M059J (cell line): ENCODE data around the gene HPCAL1. TPM values are rescaled to one million over a fixed set of nuclear protein-coding genes. Genes with fewer than 3 reads are reported as not detected.
A peak's percentile ranks its signal among the peaks of the same experiment; 100 is the strongest.

Source experiments
- DNase-seq: peaks from one replicate; pipeline ENCODE4 v3.0.0-alpha.2; 2012; ENCODE audit warnings: low read depth
- total RNA-seq: library from RNA; depleted of rRNA; stranded (reverse); fragments of >200 nt; shearing (Covaris generic); gene quantifications from 2 replicates; pipeline ENCODE4 v1.2.3, GENCODE V29; 2014

Gene HPCAL1
- total RNA-seq, 1 experiment from 2014 or later, result 267 TPM

DNA sequence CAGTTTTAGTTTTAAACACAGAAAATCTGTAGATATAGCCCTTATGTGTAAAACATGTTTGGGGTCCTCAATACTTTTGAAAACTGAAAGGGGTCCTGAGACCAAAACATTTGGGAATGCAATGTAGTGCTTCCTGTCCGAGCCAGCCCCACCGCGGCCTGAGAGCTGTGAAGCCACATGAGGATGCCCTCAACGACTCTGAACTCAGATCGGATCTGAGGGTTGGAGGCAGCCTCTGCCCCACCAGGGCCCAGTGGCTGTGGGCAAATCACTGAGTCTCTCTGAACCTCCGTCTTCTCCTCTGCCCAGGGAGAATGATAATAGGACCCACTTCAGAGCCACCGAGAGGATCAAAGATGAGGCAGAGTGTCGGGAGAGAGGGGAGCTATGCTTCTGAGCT, 33.4 kb upstream of the HPCAL1 start:
- DNase-seq, result no peak

DNA sequence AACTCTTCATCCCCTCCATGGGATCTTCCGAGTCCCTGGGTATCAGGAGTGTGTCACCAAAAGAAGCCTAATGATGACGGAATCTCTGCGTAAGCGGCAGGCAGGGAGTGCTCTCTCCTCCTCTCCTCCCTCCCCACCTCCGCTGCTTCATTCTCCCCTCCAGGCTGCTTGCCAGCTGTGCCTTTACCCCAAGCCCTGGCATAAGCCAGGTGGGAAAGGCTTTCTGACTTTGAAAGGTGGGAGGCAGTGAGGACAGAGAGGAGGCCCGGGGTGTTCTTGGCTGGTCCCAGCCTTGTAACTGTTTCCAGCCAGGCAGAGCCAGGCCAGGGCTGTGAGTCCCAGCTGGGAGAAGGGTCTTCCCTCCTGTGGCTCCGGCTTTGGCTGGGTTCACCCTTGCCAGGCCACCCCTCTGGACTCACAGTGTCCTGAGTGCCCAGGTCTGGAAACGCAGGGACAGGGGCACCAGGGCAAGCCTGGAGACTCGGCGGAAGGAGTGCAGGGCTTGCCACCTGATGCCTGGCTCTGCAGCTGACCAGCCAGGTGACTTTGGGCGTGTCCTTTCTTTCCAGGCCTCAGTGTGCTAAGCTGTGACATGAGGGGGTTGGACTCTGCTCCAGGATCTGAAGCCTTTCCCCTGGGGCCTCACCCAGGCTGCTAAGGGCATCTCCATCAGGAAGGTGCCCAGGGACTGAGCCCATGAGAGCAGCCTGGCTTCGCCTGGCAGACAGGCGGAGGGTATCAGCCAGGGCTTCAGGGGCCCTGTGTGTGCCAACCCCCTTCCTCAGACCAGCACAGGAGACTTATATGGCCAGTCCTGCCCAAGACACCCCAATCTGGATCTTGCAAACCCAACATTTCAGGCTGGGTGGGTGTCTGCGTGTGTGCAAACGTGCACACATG, 32.7 kb upstream of the HPCAL1 start:
- no peak for DNase-seq

DNA sequence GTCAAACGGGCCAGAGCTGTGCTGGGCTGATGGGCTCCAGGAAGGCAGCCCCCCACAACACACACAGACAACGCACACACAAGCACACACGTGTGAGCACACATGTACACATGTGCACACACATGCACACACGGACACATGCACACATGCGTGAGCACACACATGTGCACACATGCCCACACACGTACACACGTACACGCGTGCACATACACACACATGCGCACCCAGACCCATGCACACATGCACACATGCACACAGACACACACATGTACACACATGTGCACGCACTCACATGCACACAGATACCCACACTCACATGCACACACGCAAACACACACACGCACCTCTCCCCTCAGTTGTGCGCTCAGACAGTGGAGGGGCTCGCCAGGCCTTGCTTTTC, 31.2 kb upstream of the HPCAL1 start:
- DNase-seq, result no peak

DNA sequence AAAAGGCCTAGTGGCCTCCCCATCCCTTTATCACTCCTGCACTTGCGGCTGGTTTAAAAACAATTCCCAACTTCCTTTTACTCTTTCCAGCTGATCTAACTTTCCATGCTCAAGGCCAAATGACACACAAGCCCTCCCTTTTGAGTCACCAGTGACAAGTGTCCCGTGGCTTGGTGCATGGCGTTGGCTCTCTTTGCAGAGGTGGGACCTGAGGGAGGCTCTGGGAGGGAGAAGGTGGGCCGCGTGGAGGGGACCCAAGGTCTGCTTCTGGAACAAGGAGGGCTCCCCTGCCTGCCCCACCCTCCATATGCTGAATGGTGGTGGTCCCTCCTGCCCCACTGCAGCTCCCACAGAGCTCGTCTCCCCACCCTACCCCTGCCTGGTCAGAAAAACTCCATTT, 30.8 kb upstream of the HPCAL1 start:
- DNase-seq, result peak; percentile 29

GRCh38 chr2:10272464-10272863, 30.2 kb upstream of the HPCAL1 start:
- DNase-seq, result no peak

DNA sequence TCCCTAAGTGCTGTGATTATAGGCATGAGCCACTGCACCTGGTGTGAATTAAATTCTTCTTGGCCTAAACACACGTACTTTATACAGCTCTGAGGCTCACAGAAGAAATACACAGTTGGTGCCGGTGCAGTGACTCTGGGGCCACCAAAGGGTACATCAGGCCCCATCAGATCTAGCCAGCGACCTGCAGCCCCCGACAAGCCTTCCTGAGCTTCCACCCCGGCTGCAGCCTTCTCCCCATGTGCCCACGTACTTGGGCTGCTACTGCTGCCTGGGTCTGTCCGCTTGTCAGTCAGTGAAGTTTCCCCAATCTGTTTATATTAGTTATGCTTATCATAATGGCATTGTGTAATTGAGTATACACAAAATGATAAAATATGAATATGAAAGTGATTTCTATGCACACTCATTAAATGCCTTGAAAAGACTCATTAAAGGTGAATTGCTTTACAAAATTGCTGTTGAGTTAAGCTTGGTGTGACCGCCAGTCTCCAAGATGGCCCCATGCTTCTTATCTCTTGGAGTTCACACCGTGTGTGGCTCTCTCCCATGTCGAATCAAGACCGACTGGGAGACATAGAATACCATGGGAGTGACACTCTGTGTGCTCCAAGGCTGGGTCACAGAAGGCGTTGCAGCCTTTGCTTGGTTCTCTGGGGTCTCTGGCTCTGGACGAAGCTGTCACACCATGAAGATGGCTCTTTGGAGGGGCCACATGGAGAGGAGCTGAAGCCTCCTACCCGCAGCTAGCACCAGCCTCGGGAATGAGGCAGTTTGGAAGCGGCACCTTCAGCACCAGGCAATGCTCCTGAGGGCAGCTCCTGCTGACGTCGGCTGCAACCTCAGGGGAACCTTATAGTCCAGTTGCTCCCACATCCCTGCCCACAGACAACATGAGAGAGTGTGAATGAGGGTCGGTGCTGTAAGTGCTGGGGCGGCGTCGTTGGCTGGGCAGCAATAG, 29.2 kb upstream of the HPCAL1 start:
- DNase-seq, result no peak

DNA sequence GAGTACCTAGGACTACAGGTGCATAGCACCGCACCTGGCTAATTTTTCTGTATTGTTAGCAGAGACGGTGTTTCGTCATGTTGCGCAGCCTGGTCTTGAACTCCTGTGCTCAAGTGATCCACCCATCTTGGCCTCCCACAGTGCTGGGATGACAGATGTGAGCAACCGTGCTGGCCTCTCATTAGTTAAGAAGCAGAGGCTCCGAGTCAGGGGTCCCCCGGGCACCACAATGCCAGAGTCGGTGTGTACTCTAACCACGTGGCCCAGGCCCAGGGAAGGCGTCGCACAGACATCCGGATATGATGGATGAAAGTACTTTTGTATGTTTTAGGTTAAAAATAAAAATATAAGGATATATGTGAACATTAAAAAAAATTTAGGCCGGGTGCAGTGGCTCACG, 28.3 kb upstream of the HPCAL1 start:
- no peak for DNase-seq

DNA sequence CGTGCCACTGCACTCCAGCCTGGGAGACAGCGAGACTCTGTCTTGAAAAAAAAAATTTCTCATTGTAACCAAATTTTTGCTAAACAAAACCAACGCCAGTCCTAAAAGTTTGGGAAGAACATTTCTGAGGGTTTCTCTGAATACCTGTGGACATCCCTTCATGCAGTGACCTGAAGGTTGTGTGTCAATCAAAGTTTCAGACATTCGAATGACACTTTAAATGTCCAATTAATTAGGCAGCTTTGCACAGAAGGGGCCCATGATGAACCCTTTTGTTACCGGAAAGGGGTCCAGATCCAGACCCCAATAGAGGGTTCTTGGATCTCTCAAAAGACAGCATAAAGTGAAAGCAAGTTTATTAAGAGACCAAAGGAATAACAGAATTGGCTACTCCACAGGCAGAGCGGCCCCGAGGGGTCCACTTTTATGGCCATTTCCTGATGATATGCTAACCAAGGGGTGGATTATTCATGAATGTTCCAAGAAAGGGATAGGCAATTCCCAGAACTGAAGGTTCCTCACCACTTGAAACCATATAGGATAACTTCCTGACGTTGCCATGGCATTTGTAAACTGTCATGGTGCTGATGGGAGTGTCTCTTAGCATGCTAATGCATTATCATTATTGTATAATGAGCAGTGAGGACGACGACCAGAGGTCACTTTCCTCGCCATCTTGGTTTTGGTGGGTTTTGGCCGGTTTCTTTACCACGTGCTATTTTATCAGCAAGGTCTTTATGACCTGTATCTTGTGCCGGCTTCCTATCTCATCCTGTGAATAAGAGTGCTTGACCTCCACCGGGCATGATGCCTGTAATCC, 27.5 kb upstream of the HPCAL1 start:
- DNase-seq, result no peak

- DNase-seq, result no peak
Observed at GRCh38 chr2:10276481-10277292, 26.0 kb upstream of the HPCAL1 start.

GRCh38 chr2:10277293-10278028, 25.2 kb upstream of the HPCAL1 start:
- no peak for DNase-seq

DNA sequence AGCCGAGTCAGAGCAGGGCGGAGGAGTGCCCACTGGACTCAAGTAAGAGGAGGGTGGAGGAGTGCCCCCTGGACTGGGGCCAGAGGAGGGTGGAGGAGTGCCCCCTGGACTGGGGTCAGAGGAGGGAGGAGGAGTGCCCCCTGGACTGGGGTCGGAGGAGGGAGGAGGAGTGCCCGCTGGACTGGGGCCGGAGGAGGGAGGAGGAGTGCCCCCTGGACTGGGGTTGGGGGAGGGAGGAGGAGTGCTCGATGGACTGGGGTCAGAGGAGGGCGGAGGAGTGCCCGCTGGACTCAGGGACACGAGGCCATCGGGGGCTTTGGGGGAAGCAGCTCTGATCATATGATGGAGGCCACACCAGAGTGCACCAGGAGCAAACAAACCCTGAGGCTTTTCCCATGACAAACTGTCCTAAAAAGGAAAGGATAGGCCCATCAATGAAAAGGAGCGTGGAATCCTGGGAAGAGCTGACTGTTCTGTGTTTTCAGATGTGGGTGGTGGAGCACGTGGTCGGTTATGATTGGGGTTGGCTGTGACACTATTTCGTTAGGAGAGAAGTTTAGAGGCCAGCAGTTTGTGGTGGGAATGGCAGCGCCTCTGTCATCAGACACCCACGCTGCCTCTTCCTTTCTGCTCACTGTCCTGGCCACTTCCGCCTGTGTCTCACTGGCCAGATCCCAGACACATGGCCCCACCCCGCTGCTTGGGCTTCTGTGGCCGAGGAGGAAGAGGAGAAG, 24.5 kb upstream of the HPCAL1 start:
- peak; percentile 97 for DNase-seq

DNA sequence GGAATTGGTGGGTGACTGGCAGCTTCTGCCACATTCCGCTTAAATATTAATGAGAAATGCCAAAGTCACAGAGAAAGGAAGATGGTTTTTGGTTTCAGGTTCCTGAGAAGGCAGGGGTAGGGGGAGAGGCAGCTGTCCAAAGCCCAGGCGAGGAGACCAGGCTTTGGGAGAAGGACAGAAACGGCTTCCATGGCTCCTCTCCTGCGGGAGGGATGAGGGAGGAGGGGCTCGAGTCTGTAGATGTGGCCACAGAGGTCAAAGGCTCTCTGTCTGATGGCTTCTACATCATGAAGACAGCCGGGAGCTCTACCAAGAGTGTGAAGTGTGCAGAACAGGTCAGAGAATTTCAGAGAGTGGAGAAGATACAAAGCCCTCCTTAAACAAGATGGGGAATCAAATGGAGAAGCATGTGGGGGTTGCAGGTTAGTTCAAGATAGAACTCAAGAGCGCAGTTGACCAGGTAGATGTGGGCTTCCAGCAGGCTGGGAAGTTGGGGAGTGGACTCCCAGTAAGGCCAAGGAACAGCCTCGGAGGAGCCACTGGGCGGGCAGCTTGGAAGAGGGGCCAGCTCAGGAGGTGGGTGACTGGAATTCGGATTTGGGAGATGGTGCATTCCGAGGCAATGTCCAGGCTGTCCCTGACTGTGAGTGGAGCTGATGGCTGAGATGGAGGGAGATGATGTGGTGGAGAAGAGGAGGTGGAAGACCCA, 23.8 kb upstream of the HPCAL1 start:
- peak; percentile 70 for DNase-seq

- no peak for DNase-seq
Observed at GRCh38 chr2:10279472-10279870, 23.2 kb upstream of the HPCAL1 start.

GRCh38 chr2:10279946-10280463, 22.7 kb upstream of the HPCAL1 start:
- no peak for DNase-seq

GRCh38 chr2:10281891-10282290, 20.8 kb upstream of the HPCAL1 start:
- no peak for DNase-seq

- peak; percentile 34 for DNase-seq
Observed at GRCh38 chr2:10282611-10283105, 20.0 kb upstream of the HPCAL1 start.

DNA sequence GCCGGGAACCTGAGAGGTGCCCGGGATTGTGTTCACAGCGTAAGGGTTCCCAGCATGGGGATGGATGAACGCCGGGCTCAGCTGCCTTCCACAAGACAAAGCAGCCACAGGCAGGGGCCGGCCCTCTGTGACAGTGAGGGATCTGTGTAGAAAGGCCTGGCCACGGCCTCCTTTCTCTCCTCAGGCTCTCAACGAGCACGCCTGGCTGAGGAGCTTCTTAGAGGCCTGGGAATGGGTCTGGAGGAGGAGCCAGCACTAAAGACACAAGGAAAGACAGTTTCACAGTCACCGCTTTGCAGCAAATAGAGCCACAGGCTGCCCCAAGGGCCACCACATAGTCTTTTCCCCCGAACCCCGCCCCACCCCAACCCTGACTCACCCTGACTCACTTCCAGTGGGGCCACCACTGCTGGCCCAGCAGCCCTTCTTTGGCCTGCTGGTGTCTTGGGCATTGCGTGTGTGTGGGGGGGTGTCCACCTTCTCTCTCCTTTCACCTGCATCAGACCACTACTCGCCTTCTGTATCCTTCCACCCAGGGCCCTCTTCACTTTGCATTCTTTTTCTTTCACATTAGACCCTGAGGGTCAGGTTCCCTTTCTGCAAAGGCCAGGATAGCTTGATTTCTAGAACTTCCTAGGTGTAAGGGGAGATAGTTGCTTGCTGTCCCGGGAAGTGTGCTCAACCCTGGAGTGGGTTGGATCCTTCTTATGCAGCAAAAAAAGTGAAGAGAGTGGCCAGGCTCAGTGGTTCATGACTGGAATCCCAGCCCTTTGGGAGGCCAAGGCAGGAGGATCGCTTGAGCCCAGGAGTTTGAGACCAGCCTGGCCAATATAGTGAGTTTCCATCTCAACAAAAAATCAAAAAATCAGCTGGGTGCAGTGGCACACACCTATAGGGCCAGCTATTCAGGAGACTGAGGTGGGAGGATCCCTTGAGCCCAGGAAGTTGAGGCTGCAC, 19.3 kb upstream of the HPCAL1 start:
- peak; percentile 97 for DNase-seq
